HG03558 (cell line): ENCODE results near the gene ADD3.
"Not testable (repeated sequence)": the region's sequence is repeated elsewhere in the genome, so short reads cannot be mapped to it uniquely, and the experiment has no call there.

Experiments used
- ATAC-seq: cut with Tn5 transposase; IDR thresholded peaks from one replicate; pipeline ENCODE4 v1.9.1; 2021; ENCODE audit warnings: moderate number of reproducible peaks; ENCODE audit not compliant: unreplicated experiment; ENCODE audit errors: extremely low read depth

Gene ADD3

DNA sequence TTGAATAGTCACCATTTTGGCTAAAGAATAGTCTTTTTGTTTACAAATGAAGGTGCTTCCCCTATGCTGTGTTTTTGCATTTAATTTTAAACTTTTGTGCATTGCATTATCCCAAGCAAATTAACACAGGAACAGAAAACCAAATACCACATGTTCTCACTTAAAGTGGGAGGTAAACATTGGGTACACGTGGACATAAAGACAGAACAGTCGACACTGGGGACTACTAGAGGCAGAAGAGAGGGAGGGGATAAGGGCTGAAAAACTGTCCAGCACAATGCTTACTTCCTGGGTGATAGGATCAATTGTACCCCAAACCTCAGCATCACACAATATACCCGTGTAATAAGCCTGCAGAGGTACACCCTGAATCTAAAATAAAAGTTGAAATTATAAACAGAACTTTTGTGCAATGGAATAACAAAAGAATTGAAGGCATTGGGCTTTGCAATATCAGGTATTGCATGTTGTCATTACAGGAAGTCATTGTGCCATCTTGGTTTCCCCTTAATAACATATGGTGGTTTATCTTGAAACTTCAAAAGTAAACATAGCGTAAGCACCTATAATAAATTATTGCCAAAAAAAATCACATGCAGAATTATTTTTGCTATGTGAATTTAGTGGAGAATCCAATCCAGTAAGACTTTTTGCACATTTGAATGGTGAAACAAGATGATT is 16.1 kb downstream of the ADD3 start:
- ATAC-seq = no peak

DNA sequence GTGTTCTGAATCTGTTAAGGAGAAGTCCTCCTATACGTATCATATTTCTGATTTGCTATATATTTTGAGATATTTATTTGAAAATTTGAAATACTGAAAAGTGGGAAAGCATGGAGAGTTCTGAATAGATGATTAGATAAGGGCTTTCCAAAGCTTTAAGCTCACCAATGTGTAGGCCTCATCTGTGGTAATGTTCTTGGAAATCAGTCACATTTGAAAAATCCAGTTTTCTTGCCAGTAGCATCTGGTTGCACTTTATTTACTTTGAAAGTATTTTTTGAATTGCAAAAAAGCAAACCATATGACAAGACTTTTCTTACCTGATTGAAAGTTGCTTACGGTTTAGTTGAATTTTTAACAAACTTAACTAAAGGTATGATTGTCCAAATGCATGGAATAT is 21.7 kb downstream of the ADD3 start:
- ATAC-seq = no peak

DNA sequence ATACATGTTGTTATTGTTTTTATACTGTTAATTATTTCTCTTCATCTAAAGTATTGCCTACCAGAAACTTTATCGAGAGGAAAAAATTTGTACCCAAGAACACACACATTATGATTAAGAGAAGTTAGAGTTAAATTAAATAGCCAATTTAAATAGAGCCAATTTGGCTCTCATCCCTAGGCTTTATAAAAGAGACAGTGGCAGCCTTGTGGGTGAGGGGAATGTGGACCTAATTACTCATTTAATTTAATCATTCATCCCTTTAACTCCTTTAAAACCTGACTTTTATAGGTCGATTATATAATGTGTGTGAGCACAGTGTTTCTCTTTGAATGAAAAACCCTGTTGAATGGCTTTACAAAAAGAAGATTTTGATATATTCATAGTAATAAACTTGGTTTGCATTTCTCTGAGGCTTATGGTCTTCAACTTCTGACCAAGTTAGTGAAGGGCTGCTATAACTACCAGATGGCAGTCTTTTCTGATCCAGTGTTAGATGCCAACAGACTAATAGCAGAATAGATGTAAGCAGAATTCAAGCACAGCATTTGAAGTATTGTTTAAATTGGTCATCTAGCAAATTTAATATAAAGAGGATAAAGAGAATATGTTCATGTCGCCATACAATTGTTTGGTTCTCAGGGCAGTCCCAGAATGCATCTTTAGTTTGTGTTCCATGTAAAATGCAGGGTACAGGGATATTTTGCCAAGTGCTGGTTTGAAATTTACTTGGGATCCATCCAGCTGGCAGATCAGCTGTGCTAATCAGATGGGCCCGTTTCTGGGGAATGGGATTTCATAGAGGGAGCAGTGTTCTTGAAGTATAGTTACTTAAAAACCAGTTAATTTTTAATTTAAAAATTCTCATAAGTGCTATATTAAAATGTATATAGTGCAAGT is 25.3 kb downstream of the ADD3 start:
- ATAC-seq = no peak

- no peak for ATAC-seq
Observed at GRCh38 chr10:110033701-110034235, 26.0 kb downstream of the ADD3 start.

DNA sequence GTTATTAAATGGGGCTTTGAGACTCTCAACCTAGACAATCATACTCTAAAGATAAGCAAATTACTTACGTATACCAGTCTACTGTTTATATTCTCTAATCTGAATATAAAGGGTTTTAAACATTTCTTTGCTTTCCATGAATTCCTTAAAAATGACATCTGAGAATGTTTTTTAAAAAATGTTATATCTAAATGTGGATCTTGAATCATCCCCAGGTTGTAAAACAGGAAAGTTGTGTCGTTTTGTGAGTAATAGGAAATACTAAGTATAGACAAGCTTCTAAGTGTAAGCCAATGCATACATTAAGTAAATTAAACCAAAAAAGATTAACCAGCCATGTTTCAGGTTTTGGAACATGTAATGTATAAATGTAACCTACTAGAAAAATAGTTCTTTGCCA is 26.8 kb downstream of the ADD3 start:
- no peak for ATAC-seq

DNA sequence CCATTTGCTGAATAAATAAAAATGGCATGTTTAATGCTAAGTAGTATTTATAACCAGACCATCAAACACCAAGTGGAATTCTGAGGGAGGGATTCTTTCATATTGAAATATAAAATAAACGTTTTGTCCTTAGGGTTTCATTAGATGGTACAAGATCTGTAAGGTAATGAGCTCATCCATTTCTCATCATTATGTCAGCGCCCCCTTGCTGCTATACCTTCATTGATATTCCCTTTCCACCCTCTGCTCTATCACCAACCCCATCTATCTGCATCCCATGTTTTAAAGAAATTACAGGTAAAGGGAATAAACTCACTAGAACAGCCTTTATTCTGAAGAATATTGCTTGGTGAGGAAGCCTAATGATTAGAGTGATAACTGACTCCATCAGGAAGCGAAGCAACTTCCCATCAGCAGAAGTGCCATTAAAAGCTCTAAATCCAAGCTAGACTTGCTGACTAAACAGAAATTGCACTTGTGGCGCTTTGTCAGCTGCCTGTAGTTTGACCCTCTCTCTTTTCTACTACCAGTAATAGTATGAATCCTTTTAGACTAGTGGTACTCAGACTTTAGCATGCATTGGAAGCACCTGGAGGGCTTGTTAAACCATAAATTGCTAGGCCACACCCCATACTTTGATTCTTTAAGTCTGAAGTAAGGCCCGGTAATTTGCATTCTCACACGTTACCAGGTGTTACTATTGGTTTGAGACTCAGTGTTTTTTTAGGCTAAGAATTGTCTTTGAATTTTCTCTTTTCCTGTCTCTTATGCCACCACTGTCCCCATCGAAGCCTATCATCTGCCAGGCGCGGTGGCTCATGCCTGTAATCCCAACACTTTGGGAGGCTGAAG is 27.5 kb downstream of the ADD3 start:
- no peak for ATAC-seq

- ATAC-seq = peak; percentile 84
Observed at GRCh38 chr10:110036640-110037039, 28.9 kb downstream of the ADD3 start.

GRCh38 chr10:110039254-110039653 is 31.5 kb downstream of the ADD3 start:
- no peak for ATAC-seq

GRCh38 chr10:110040108-110040507 is 32.3 kb downstream of the ADD3 start:
- no peak for ATAC-seq

GRCh38 chr10:110040767-110041478 is 33.1 kb downstream of the ADD3 start:
- no peak for ATAC-seq

DNA sequence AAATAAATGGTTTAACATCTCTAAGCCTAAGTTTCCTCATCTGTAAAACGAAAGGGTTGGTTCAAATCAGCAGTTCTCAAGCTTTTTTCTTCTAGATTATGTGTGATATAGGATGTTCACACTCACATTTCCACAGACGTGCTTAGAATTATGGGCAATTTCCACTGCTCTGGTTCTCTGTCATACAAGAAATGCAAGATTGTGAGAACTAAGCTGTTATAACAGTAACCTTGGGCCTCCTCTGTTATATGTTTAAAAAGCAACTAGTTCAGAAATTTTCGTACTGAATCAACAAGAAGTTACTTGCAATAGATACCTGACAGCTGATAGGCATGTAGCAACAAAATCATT is 33.7 kb downstream of the ADD3 start:
- no peak for ATAC-seq

DNA sequence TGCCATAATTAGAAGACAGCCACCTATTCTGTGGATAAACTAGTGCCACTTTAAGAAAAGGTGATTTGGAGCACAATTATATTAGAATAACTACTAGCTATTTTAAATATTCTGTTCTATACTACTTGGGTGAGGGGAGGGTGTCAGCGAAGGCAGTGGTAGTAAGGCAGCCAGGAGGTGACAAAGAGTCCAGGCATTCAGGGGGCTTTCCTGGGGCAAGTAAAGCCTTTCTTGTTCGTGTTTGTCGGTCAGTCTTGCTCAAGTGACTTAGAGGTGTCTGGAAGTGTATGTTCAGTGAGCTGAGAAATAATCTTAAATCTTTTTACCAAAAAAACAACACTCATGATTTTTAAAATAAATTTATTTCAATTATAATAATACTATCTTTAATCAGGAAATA is 34.4 kb downstream of the ADD3 start:
- ATAC-seq = no peak

- no peak for ATAC-seq
Observed at GRCh38 chr10:110042891-110043290, 35.1 kb downstream of the ADD3 start.

DNA sequence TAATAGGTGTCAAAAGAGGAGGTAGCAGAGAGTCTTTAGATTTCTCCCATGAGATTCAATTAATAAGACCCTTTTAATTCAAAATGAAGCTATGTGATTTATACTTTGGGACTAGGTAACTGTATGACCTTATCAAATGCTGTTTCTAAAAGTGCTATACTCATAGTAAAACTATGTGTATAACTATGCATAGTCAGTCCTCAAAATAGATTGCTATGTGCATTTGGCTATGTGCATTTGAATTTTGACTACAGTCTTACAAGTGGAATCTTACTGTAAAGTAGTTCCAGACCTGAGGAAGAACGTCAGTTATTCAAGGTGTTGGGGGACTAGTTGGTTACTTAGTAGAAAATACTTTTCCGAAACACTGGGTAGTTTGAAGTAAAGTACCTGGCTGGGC is 36.9 kb downstream of the ADD3 start:
- ATAC-seq = no peak

DNA sequence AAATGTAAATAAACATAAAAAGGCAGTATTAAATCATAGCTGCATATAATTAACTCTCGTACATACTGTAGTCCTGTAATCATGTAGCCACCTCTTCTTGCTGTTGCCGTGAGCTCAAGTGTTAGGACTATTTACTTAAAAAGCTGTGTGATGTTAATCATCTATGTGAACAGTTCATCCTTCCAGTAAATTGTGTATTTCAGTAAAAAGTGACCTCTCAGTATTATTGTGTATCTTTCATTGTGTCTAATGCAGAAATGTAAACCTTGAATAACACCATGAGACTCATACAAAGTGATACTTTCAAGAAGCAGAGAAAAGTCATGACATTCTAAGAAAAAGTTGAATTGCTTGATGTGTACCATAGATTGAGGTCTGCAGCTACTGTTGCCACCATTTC is 38.0 kb downstream of the ADD3 start:
- no peak for ATAC-seq

- ATAC-seq = not testable (repeated sequence)
Observed at GRCh38 chr10:110048145-110048544, 40.4 kb downstream of the ADD3 start.

DNA sequence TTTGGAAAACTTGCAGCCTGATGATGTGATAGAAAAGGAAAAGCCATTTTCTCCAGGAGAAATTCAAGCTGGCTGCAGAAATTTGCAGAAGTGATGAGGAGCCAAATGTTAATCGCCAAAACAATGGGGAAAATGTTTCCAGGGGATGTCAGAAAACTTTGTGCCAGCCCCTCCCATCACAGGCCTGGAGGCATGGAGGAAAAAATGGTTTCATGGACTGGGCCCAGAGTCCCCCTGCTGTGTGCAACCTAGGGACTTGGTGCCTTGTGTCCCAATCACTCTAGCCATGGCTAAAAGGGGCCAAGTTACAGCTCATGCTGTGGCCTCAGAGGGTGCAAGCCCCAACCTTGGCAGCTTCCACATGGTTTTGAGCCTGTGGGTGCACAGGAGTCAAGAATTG is 41.0 kb downstream of the ADD3 start:
- ATAC-seq = no peak

DNA sequence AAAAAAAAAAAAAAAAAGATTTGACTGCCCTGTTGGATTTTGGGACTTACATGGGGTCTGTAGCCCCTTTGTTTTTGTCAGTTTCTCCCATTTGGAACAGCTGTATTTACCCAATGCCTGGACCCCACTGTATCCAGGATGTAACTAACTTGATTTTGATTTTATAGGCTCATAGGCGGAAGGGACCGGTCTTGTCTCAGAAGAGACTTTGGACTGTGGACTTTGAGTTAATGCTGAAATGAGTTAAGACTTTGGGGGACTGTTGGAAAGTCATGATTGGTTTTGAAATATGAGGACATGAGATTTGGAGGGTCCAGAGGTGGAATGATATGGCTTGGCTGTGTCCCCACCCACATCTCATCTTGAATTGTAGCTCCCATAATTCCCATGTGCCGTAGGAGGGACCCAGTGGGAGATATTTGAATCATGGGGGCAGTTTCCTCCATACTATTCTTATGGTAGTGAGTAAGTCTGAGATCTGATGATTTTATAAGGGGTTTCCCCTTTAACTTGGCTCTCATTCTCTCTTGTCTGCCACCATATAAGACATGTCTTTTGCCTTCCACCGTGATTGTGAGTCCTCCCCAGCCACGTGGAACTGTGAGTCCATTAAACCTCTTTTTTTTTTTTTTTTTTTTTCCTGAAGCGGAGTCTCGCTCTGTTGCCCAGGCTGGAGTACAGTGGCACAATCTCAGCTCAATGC is 42.3 kb downstream of the ADD3 start:
- ATAC-seq = not testable (repeated sequence)

DNA sequence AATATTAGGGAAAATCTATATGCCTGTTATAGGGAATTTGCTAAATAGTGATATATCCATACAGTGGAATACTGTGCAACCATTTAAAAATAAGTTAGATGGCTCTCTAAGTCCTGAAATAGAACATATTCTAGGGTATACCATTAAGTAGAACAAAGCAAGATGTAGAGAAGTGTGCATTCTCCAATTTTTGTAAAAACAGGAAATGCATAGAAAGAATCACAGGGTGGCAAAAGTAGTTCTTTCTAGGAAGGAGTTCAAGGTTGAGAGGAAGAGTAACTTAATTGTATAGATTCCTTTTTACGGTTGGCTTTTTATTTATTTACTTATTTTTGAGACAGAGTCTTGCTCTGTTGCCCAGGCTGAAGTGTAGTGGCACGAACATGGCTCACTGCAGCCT is 43.7 kb downstream of the ADD3 start:
- ATAC-seq = no peak
